HG02938 (cell line): ENCODE data around the gene P2RY6.
A peak's percentile ranks its signal among the peaks of the same experiment; 100 is the strongest.

Source experiments
- ATAC-seq: cut with Tn5 transposase; IDR thresholded peaks from one replicate; pipeline ENCODE4 v1.9.1; 2021; ENCODE audit warnings: mild to moderate bottlenecking, moderate library complexity; ENCODE audit not compliant: unreplicated experiment

The P2RY6 gene

GRCh38 chr11:73295241-73295995 is 23.3 kb downstream of the P2RY6 start:
- peak; percentile 59 for ATAC-seq

- ATAC-seq: no peak
These were observed 23.8 kb downstream of the P2RY6 start for GRCh38 chr11:73295996-73296318.

- no peak for ATAC-seq
These were observed 24.5 kb downstream of the P2RY6 start for GRCh38 chr11:73296501-73297230.

- ATAC-seq: no peak
These were observed 25.1 kb downstream of the P2RY6 start for GRCh38 chr11:73297231-73297590.

GRCh38 chr11:73297702-73298101 is 25.6 kb downstream of the P2RY6 start:
- ATAC-seq: no peak

GRCh38 chr11:73298233-73298632 is 26.1 kb downstream of the P2RY6 start:
- no peak for ATAC-seq

GRCh38 chr11:73299751-73300150 is 27.6 kb downstream of the P2RY6 start:
- no peak for ATAC-seq

- no peak for ATAC-seq
These were observed 34.1 kb downstream of the P2RY6 start for GRCh38 chr11:73306069-73306841.

GRCh38 chr11:73306977-73307322 is 34.8 kb downstream of the P2RY6 start:
- ATAC-seq: no peak

GRCh38 chr11:73307323-73308002 is 35.3 kb downstream of the P2RY6 start:
- peak; percentile 59 for ATAC-seq

GRCh38 chr11:73308003-73308960 is 36.1 kb downstream of the P2RY6 start, which contains the start of gene ARHGEF17:
ARHGEF17 (plus strand) TSS chr11:73308276; CDS start chr11:73308639, 363 bp downstream.
- peak; percentile 34 for ATAC-seq

- ATAC-seq: no peak
These were observed 37.1 kb downstream of the P2RY6 start for GRCh38 chr11:73308961-73309919.

GRCh38 chr11:73310076-73310475 is 37.9 kb downstream of the P2RY6 start:
- ATAC-seq: no peak

- no peak for ATAC-seq
These were observed 38.7 kb downstream of the P2RY6 start for GRCh38 chr11:73310661-73311393.

GRCh38 chr11:73311394-73311869 is 39.3 kb downstream of the P2RY6 start:
- ATAC-seq: no peak

GRCh38 chr11:73312036-73312435 is 39.9 kb downstream of the P2RY6 start:
- ATAC-seq: no peak

GRCh38 chr11:73312851-73313327 is 40.8 kb downstream of the P2RY6 start:
- ATAC-seq: no peak

GRCh38 chr11:73313652-73314051 is 41.5 kb downstream of the P2RY6 start:
- no peak for ATAC-seq
